Heart left ventricle (tissue), 13 donors: ENCODE data around the gene AFAP1.

Experiments
- CTCF ChIP-seq, 12 donors: fragments of 200-600 bp; sonication (generic) in 4 of 12; IDR thresholded peaks; one replicate each; pipeline versions ENCODE4 v1.5.0 to v1.8.0; 2018 to 2022; ENCODE audit warnings: antibody characterized with exemption in 12 of 12, mild to moderate bottlenecking in 5 of 12
- POLR2A ChIP-seq, 2 donors: fragments of 450-650 bp; IDR thresholded peaks; one replicate each; pipeline ENCODE4 v1.6.1; 2017; ENCODE audit warnings: antibody characterized with exemption in 2 of 2, mild to moderate bottlenecking in 2 of 2, moderate library complexity in 2 of 2
- donor health status: ischemic (EF 13 %, LVEDD 7.1; RV severe dilation, severe dysfunction).
- donor health status: DM: no; HTN: yes; CAD: no.
- donor health status: DM: no; HTN: no; CAD: no.
- donor health status: ischemic (EF 25% LVEDD 6.9; RV normal size, moderate dysfunction).
- donor health status: ischemic (EF 25% LVEDD 5.7; RV mildly dilated, moderate dysfunction).
- donor health status: ischemic (EF 35%, LVEDD 5.7; RV mildly dilated, moderate dysfunction).
- donor health status: nonischemic (EF 11% LVEDD 7.7; RV severe dilation, severe dysfunction).
- donor health status: DM: yes; HTN: yes; CAD: no.
- donor health status: PGD.
- donor health status: ischemic (EF 29% LVEDD 5.4; RV normal size, mild dysfunction).
- donor health status: nonischemic (EF 23%, LVEDD 6.1; RV moderate dilation, normal function).

GRCh38 chr4:7828011-7828720, 111.5 kb downstream of the AFAP1 start:
- TF ChIP-seq CTCF (IDR thresholded peaks at IDR 0.05) (no peak), POLR2A (IDR thresholded peaks at IDR 0.05) (no peak)
